Stimulated activated CD4-positive, alpha-beta T cell treated with anti-CD3 and anti-CD28 coated beads, Interleukin-1b, Interleukin-23, amount 100 ng/mL, for 24 hours (primary cell): Measurements from ENCODE around the gene AFF1.
"Not testable (repeated sequence)": the region's sequence is repeated elsewhere in the genome, so short reads cannot be mapped to it uniquely, and the experiment has no call there.

Experiments
- DNase-seq, 4 experiments: peaks; one replicate each; pipeline ENCODE4 v3.0.0-alpha.2; 2020; ENCODE audit warnings: low read depth in 4 of 4, low spot score in 1 of 4

Gene AFF1

DNA sequence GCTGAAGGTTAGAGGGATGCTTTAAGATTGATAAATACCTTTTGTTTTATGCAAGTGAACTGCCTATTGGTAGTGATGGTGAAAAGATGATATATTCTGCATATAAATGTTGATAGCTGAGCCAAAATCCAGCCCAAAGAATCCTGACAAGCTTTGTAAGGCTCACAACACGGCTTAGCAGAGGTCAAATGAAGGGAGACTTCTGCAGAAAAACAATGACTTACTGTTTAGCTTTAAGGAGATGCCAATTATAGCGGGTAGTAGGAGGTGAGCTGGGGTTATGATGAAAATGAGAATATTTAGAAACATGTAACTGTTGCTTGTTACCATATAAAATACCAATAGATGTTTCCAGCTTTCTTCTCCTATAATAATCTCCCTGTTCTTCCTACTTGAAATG lies 97.1 kb downstream of the AFF1 start:
- DNase-seq = no peak

DNA sequence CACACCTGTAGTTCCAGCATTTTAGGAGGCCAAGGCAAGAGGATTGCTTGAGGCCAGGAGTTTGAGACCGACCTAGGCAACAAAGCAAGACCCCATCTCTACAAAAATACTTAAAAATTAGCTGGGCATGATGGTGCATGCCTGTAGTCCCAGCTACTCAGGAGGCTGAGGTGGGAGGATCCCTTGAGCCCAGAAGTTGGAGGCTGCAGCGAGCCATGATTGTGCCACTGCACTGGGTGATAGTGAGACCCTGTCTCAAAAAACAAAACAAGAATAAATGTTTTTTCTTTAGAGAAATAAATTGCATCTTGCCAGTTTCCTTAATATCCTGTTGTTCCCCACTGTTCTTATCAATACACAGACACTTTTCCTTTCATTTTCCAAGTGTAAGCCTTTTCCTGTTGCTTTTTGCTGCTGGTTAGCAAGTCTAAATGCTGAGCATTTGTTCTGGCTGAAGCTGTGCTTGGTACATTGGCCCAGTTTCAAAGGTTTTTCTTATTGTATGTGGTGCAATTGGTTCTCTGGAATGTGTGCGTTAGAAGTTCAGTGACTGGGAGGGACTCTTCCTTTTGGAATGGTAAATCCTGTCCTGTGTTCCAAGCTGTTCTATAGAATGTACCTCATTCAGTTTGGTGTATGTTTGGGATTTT lies 98.2 kb downstream of the AFF1 start:
- no peak for DNase-seq

DNA sequence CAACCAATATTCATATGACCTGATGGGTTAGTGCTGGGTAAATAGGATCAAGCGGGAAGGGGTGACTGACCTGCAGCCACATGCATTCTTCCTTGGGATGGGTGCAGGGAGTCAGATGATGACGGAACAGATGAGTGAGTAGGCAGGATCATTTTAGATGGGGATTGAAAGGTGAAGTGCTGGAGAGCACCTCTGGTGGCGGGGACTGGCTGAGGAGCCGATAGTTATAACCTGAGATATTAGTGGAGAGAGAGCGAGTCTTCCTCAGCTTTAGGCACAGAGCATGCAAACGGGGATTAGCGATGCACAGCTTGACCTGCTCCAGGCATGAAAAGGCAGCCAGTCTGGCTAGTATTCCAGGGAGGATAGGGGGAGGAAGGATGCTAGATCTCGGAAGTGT lies 99.1 kb downstream of the AFF1 start:
- no peak for DNase-seq

DNA sequence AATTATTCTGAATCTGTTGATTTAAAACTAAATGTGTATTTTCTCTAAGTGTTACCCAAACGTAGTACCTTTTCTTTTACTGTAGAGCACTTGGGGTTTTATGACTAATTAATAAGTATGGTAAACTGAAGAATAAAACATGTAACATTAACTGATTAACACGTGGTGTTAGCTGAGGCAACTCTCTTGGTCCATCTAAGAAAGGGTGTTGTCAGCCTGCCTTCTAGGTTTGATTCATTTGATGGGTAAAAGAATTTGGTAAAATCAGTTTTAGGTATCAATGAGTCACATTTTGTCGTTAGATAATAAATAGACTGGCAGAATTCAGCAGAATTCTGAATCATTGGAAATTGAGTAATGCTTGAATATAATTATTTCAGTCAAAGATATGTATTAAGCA lies 99.7 kb downstream of the AFF1 start:
- DNase-seq = no peak

DNA sequence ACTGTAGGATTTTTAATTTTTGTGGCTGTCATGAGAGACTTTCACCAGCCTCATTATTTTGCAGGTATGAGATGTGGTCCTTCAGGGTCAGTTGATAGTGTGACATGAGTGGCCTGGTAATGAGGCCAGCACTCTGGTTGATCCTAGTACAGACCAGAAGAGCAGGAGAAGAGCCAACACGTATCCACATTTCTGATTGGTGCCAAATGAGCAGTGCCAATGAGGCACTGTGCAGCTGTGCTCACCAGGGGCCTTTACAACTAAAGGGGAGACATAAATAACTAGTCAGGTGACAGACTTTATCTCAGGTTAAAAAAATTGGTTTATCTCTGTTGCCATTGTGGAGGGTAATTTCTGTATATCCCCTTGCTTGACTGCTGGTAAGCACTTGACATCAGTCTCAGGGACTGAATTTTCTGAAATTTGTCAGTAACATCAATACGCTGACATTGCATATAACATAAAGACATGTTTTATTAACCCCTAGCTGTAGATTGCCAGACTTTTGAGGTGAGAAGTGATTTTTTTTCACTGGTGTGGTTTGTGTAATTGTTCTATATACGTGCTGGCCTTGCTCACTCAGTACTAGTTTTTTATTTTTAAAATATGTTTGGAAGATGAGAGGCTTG lies 101.2 kb downstream of the AFF1 start:
- no peak for DNase-seq

DNA sequence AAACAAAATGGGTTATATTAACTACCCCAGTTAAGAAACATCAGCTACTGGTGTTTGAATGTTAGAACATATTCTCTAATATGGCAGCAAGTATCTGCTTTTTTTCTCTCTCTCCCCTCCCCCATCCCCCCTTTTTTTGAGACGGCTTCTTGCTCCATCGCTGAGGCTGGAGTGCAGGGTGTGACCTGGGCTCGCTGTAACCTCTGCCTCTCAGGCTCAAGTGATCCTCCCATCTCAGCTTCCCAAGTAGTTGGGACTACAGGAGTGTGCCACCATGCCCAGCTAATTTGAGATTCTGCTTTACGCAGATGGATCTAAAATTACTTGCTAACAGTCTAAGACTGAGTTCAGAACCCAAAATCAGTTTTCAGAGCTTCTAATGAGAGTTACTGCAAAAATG lies 101.9 kb downstream of the AFF1 start:
- no peak for DNase-seq

DNA sequence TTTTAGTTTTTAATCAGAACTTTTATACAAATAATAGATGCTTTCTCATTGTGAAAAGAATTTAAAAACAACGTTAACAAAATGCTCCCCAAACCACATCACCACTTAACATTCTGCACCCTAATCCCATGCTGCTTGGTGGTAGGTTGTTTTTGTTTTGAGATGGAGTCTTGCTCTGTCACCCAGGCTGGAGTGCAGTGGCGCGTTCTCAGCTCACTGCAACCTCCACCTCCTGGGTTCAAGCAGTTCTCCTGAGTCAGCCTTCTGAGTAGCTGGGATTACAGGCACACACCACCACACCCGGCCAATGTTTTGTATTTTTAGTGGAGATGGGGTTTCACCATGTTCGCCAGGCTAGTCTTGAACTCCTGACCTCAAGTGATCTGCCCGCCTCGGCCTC lies 102.4 kb downstream of the AFF1 start:
- not testable (repeated sequence) for DNase-seq

DNA sequence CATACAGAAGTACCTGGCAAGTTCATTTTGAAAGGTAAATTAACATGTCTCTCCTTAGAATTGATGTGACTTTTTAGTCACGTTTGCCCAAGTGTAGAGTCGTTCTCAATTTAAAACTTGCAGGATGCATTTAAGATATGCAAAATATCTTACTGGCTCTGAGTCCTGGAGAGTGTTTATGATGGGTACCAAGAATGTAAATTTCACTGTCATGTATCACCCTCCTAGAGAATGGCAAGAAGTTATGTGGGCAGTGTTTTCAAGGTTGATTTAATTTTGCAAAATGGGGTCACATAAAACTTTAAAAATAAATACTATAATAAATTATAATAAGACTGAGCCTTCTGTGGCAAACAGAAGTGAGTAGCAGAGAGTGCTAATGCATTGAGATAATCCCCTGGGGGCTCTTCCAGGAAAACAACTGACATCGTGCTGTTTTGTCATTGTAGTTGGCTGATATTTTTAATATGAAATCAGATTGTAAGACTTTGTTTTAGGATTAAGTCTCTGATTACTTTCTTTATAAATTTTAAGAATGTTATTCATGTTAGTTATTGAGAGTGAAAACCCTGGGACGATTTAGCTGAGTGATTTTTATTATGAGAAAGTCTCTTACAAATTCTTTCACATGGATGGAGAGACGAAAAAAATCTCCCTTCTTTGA lies 103.0 kb downstream of the AFF1 start:
- no peak for DNase-seq

DNA sequence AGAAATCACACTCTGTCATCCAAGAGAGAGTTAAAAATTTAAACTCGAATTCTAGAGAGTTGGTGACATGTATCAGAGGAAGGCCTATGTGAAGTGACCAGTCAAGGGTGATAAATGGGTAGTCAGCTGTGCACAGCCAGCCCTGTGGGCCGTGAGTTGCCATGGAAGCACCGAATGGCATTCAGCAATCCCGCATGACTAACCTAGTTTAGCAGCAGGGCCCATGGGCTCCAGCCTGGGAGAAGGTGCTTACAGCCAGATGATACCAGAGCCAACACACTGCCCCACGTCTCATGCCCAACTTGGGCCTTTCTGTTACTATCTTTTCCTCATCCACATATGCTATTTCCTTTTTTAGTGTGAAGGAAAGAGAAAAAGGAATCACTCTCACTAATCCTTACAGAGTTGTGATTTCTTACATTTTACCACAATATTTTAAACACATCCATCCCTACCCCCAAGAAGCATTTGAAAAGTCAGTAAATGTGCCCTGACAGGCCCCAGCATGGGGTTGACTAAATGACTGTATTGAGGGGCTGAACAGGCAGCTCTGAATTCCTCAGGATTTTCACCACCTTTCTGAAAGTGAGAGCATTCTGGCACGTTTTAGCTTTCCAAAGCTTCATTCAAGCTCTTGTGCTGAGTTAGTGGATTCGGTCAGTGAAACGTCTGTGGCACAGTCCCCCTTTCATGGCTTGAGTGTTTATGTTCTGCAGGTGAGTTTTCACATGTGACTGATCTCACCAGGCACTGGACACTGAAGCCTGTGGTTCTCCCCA lies 104.2 kb downstream of the AFF1 start:
- no peak for DNase-seq

DNA sequence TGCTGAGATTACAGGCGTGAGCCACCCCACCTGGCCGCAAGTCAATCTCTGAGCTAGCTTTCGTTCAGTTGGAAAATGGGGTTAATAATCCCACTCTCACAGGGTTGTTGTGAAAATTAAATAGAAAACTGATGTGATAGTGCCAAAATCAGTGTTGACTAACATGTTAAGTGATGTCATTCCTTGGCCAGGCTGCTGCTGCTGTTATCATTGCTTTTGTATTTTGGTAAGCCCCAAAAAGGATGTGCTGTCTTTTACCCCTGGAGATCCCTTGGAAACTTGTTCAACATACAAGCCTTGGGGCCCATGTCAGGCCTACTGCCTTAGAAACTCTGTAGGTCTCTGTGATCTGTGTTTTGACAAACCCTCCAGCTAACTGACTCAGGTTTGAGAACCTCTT lies 106.3 kb downstream of the AFF1 start:
- no peak for DNase-seq

DNA sequence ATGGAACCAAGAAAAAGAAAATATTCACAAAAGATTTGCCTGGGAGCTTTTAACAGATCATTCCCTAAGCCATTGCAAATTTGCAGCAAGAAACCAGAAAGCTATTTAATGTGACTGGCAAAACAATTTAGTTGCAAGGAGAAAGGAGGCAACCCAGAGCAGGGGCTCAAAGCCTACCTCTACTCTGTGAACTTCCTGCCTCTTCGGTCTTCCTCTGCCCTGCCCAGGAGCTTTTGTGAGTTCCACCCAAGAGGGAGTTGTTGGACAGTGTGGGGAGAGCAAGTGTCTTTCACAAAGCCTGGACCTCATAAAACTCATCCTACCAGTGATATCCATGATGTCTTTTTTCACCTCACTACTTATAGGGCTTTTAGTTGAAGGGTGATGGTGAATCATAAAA lies 107.4 kb downstream of the AFF1 start:
- DNase-seq = no peak

DNA sequence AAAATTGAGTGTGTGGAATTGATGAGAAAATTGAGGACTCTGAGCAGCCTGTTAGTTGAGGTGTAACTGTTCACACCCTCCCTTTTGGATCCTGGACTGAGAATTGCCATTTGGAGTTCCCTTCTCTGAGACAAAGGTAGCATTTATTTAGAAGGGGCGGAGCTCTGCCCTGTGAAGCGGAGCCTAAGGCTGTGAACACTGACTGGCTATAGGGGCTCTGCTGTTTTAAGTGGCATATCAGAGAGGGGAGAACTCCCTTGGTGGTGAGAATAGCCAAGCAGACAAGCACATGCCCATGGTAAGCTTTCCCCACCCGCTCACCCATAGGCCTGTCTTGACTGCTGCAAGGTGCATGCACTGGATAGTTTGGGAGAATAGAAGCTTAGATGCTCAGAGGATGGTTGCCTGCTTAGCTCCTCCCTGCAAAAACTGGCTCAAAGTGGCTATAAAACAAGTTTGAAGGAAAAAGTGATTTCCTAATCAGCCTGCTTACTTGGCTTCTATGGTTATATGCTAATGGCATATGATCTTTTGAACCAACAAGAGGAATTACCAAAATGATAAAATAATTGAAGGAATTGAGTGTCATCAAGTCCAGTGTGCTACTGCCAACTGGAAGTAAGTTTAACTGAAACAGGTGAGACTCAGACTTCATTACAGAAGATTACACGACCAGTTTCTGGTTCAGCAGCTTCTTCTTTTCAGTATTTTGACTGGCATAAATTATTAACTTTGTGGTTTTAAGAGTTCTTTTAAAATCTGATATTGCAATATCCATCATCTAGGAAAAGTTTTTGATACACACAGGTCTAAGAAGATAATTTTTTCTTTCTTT lies 108.4 kb downstream of the AFF1 start:
- no peak for DNase-seq

DNA sequence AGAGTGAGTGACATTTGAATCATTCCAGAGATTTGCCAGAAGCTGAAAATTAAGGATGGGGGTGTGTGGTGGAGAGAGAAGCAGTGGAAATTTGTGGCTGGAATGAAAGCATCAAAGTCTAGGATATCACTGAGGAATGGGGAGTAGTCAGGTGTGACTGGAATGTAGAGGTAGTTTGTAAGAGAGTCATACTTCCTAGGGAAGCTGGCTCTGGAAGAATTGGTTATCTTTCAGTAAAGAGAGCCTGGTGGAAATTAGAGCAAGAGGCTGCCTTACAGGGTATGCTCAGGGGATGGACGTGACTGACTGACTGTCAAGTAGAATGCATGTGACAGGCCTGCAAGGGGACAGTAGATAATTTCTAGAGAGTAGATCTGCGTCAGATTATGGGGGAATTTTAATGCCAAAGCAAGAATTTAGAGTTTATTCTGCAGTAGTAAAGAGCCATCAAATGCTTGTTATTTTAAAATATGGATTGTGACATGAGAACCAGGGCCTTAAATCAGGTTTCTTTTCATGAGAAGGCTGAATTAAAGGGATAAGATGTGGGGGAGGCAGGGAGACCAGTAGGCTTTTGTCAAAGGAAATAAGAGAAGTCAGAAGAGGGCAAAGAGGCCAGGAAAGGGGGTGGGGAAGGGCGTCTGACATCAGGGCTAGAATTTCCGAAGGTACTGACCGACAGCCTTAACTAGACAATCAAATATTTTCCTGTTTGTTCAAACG lies 109.9 kb downstream of the AFF1 start:
- no peak for DNase-seq

DNA sequence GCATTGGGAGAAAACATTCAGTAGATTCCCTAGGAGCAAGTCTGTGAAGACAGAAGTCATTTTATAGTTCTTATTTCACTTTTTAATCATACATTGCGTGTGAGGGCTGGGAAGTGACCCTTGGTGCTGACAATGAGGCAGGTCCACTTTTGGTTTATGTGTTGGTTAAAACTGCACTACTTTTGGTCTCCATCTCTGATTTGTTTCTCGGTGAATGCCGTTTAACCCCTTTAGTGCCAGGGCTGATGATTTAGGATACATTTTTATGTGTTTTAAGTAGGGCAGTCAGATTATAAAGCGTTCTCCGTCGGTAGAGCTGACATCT lies 110.4 kb downstream of the AFF1 start:
- DNase-seq = no peak

DNA sequence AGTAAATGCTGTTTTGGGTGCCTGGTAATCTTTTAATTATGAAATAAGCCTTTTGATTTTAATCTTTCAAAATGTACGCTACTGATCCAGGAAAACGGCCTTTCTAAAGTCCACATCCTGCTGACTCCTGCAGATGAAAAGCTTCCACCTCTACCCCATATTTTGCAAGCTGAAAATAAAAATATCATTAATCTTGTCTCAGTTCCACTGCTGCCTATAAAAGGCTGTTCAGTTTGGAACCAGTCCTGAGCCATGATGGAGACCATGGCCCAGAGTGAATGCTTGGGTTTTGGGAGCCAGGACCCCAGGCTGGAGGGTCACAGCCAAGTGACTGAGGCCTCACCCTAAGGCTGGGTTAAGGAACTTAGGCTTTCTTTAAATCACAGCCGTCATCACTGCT lies 110.8 kb downstream of the AFF1 start:
- no peak for DNase-seq

DNA sequence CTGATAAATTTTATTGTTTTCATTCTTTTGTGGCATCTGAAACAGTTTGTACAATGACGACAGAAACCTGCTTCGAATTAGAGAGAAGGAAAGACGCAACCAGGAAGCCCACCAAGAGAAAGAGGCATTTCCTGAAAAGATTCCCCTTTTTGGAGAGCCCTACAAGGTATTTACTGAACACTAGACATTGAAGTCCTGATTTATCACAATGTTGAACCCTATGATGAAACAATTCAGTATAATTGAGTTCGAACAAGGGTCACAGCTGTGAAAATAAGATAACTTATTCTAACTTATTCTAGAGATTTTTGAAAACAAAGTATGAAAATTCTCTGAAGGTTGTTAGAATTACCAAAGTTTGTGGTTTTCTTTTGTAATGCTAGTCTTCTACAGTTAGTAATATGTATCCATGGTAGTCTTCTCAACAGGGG lies 111.3 kb downstream of the AFF1 start:
- DNase-seq = no peak

DNA sequence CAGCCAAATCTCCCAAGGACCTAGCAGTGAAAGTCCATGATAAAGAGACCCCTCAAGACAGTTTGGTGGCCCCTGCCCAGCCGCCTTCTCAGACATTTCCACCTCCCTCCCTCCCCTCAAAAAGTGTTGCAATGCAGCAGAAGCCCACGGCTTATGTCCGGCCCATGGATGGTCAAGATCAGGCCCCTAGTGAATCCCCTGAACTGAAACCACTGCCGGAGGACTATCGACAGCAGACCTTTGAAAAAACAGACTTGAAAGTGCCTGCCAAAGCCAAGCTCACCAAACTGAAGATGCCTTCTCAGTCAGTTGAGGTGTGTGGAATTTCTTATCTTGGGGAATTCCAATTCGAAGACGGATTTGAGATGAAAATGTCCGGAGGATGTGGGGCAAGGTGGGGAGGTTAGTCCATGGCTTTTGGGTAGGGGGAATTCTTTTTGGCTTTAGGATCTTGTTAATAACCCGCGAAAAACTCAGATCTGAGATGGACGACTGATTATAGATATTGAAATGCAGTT lies 112.5 kb downstream of the AFF1 start:
- no peak for DNase-seq

DNA sequence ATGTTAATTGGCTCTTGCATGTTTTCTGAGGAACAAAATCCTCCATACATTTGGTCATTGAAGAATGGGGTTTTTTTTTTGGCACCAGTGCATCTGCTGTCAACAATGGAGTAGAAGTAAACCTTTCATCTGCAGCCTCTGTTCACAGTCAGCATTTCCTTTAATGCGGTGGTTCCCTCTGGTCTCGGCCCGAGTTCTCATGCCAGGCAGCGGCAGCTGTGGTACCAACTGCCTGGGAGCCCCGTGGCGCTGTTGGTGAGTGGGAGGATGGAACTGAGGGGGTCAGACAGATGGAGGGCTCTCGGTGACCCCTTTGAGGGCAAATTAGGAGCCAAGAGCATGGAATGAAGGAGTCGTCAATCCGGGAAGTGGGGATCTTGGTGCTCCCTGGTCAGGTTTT lies 114.7 kb downstream of the AFF1 start:
- no peak for DNase-seq

DNA sequence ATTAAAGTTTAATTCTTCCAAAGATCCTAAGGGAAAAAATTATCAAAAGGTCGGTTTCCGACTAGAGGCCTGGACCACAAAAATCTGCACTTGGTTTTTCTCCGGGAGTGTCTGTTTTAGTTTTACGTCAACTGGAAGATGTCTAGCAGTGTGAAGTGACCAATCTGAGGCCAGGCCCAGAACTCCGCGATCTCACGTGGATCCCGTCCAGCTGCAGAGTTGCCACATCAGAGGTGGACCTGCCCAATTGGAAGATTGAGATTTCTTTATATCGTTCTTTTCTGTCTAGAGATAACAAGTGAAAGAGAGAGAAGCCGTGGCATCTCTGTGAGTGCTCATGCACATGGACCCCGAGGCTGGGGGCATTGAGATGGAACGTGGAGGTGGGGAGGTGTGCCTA lies 115.8 kb downstream of the AFF1 start:
- DNase-seq = no peak

DNA sequence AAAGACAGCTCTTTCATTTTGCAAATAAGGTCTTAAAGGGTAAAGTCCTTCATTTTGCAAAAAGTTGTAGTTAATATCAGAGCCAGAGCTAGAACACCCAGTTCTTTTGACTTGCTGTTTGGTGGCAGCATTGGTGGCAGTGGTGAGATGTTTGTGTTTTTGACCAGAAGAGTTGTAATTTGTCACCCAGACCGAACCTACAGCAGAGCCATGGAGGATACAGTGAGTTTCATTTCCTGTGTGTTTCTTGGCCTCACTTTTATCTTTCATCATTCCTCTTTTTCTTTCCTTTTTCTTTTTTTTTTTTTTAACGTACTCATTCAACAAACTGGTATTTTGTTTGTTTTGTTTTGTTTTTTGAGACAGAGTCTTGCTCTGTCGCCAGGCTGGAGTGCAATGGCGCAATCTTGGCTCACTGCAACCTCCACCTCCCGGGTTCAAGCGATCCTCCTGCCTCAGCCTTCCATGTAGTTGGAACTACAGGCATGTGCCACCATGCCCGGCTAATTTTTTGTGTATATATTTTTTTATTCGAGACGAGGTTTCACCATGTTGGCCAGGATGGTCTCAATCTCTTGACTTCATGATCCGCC lies 116.4 kb downstream of the AFF1 start:
- DNase-seq = no peak
